HG02938 (cell line): ENCODE results near the gene NLGN4X.
"Not testable (repeated sequence)": the region's sequence is repeated elsewhere in the genome, so short reads cannot be mapped to it uniquely, and the experiment has no call there.

ENCODE experiments used
- ATAC-seq: cut with Tn5 transposase; IDR thresholded peaks from one replicate; pipeline ENCODE4 v1.9.1; 2021; ENCODE audit warnings: mild to moderate bottlenecking, moderate library complexity; ENCODE audit not compliant: unreplicated experiment

Gene NLGN4X

DNA sequence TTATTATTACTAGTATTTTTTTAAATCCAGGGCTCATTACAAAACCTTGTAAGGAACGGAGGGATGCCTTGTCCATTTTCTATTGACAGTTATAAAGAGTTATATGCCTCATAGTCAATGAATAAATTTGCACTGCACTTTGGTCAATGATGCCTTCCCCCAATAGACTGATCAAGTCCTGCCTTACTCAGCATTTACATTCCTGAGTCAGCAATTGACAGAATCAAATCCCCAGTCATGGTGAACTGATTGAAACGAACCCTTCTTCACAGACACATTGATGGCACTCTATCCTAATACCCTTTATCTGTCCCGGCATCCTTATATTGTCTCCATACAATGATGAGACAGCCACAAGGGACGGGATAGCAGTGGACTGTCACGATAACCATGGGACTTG, 213.2 kb downstream of the NLGN4X start:
- ATAC-seq, result no peak

DNA sequence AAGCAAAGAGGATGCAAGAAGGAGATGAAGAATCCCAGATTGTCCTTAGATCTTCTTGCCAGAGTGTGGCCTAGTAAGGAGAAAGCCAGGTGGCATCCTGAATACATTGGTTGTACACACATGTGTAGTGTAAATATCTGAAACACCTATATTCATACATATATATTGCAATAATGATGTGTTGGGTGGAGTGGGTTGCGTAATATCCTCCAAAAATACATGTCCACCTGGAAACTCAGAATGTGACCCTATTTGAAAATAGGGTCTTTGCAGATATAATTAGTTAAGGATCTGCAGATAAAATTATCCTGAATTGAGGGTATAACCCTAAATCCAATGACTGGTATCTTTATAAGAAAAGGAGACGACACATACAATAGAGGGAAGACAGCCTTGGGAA, 216.3 kb downstream of the NLGN4X start:
- no peak for ATAC-seq

DNA sequence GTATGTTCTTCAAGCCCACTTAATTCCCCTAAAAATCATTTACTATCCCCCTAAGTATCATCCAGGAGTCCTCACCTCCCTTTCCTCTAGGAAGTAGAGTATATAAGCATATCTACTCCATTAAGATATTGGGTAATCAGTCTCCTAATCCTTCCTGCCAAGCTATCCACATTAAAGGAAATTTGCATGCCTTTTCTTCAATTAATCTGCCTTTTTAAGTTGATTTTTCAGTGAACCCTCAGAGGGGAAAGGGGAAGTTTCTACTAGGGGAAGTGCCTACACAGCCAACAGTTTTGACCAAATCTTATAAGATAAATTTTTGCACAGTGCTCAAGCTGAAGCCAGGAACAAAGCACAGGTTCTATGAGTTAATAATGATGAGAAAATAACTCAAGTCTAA, 222.8 kb downstream of the NLGN4X start:
- no peak for ATAC-seq

DNA sequence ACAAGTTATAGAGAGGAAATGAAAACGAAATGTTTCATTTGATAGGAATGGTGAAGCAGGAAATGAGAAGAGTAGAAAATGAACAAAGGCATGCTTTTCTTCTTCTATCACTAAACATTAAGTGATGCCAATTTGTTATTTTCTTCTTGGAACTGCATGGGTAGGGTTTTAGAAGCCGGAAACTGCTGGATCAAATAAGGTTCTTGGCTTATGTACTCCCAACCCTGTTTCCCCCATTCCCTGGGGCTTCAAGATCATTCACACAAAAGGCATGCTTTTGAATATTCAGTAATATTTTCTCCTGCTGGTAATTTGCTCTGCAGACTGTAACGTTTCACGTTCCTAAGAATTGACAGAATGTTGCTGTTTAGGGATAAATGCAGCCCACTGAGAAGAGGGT, 224.1 kb downstream of the NLGN4X start:
- no peak for ATAC-seq

GRCh38 chrX:6002056-6002455, 226.6 kb downstream of the NLGN4X start:
- no peak for ATAC-seq

- no peak for ATAC-seq
Observed at GRCh38 chrX:5998901-5999300, 229.8 kb downstream of the NLGN4X start.

DNA sequence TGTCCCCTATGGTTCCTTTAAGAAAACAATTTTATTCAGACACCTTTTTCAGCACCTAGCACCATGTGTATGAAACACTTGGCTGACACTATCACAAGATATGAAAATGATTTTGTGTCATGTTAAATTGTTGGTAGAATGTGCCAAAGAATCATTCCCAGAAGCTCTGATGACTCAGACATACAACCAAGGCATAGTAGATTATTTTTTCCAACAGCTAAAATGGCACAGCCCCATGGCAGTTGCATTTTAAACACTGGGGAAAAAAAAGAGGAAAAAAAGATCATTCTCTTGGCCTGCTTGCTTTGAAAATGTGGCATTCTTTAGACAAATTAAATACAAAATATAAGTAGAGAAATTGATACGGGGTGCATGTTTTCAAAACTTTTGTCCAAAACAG, 230.2 kb downstream of the NLGN4X start:
- no peak for ATAC-seq

- ATAC-seq, result no peak
Observed at GRCh38 chrX:5991393-5991792, 237.3 kb downstream of the NLGN4X start.

GRCh38 chrX:5979338-5979737, 249.3 kb downstream of the NLGN4X start:
- ATAC-seq, result no peak

DNA sequence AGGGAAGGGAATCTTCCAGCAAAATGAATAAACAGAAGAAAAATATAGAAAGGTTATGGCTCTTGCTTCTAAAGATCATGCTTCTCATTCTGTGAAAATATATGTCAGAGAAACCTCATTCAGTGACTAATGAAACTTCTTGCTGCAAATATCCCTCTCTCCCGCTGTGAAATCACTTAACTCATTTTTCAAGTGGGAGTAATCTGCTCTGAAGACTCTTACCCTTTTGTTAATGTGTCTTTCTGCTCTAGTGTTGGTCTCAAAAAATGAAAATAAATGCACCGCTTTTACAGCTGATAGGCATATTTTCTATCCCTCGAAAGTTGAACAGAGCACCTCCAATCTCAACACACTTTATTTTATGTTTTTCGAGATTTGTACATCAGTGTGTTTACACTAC, 252.3 kb downstream of the NLGN4X start:
- no peak for ATAC-seq

DNA sequence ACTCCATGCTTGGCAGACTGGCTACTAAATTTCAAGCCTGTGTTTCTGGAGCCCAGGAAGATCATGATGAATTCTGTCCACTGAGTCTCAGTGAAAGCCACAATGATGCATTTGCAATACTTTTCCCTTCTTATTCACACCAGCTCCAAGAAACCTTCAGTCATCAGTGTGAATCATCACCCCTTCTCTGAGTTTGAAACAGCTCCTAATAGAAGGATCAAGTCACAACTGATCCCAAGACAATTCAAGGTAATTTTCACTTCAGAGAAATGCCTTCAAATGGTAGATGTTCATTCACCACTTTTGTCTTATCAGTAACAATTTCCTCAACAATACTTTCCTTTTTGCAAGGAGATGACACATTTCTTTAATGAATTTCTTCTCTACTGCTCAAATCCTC, 257.4 kb downstream of the NLGN4X start:
- no peak for ATAC-seq

GRCh38 chrX:5965406-5965805, 263.3 kb downstream of the NLGN4X start:
- ATAC-seq, result no peak

DNA sequence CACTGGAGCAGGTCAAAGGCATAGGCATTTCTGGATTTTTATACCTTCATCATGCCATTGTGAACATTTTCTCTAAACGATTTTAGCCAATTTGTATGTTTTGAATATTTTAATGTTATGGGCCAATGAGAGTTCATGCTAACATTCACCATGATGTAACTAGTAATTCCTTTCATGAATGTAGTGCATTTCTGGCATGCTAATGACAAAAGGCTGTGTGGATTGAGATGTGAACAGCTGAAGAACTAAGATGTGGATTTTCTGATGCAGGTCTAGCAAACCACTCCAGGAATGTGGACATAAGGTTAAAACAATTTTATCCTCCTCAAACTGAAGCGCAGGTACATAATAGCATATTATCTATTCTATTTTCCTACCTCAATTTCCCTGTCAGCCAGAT, 269.4 kb downstream of the NLGN4X start:
- ATAC-seq, result no peak

GRCh38 chrX:5958523-5958922, 270.1 kb downstream of the NLGN4X start:
- ATAC-seq, result no peak

DNA sequence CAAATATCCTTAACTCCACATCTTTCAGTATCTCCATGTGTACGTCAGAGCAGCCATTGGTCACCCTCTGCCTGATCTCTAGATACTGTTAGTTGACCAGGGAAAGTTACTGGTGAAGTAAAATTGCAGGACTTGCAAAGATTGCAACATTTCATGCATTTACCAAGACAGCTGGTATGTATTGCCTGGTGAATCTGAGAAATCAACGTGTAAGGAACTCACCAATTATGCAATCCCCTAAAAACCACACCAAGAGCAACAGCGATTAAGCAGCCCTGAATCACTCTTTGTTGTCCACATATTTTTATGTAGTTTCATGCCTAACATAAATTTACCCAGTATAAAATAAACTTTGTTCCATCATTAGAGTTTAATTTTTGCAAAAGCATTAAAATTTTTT, 271.2 kb downstream of the NLGN4X start:
- ATAC-seq, result no peak

GRCh38 chrX:5936438-5936837, 292.2 kb downstream of the NLGN4X start:
- no peak for ATAC-seq

- no peak for ATAC-seq
Observed at GRCh38 chrX:5928224-5928623, 300.4 kb downstream of the NLGN4X start.

GRCh38 chrX:5916945-5917344, 311.7 kb downstream of the NLGN4X start:
- ATAC-seq, result no peak

GRCh38 chrX:5915783-5916182, 312.9 kb downstream of the NLGN4X start:
- no peak for ATAC-seq

- no peak for ATAC-seq
Observed at GRCh38 chrX:5907207-5907606, 321.5 kb downstream of the NLGN4X start.

DNA sequence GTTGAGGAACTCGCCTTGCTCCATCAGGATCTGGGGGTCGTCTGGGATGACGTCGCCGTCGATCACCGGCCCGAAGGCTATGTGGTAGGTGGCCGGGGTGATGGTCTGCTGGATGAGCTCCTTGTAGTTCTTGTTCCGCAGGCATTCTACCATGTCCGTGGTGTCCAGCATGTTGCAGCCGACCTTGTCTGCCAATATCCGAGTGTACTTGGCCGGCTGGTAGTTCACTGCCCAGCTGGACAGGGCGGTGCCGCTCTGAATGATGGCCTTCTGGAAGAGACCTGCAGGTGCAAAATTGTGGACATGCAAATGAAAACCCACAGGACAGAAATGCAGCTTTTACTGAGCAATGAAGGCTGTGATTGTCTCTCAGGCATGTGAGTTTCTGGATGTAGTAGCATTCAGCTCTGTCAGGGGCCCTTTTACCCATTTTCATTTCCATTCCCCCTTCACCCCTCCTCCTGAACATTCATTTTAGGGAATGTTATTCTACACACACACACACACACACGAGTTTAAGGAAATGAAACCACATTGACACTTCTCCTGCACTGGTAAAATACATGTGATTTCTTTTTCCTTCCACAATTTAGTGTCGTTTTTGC, 325.0 kb downstream of the NLGN4X start:
- ATAC-seq, result not testable (repeated sequence)

- no peak for ATAC-seq
Observed at GRCh38 chrX:5898463-5898862, 330.2 kb downstream of the NLGN4X start.

DNA sequence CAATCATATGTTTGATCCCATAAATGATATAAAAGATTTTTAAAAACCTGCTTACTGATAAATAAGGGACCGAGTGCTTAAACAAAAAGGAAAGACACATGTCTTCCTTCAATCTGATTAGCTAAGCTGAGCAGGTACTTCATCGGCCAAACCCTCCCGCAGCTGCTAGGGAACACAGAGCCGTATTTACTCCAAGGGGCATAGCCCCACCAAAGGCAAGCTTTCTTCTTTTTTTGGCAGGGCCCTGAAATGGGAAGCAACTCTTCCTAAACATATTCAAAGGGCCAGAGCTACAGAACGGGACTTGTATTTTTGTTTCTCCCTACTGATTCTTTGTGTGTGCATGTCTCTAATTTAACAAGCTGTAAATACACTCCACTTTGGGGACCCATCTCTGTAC, 337.3 kb downstream of the NLGN4X start:
- ATAC-seq, result no peak
